Neuron (in vitro differentiated cells): Measurements from ENCODE around the gene PTPRN2.

Experiments
- H2AFZ ChIP-seq: one replicate; pipeline ENCODE4 v1.6.1; 2013; ENCODE audit warnings: low read depth, mild to moderate bottlenecking, inconsistent platforms, low read length, moderate library complexity
- H3K27me3 ChIP-seq: one replicate; pipeline ENCODE4 v1.6.1; 2013; ENCODE audit warnings: low read length; ENCODE audit not compliant: insufficient read depth
- H3K36me3 ChIP-seq: one replicate; pipeline ENCODE4 v1.6.1; 2013; ENCODE audit warnings: low read length; ENCODE audit not compliant: insufficient read depth
- H3K4me1 ChIP-seq: one replicate; pipeline ENCODE4 v1.6.1; 2013; ENCODE audit warnings: low read length; ENCODE audit not compliant: insufficient read depth
- H3K4me3 ChIP-seq: 2 replicates; pipeline ENCODE4 v1.5.1; 2013; ENCODE audit warnings: mild to moderate bottlenecking, low read length, moderate library complexity
- H3K9me3 ChIP-seq: one replicate; pipeline ENCODE4 v1.6.1; 2013; ENCODE audit warnings: low read length

Gene PTPRN2

DNA sequence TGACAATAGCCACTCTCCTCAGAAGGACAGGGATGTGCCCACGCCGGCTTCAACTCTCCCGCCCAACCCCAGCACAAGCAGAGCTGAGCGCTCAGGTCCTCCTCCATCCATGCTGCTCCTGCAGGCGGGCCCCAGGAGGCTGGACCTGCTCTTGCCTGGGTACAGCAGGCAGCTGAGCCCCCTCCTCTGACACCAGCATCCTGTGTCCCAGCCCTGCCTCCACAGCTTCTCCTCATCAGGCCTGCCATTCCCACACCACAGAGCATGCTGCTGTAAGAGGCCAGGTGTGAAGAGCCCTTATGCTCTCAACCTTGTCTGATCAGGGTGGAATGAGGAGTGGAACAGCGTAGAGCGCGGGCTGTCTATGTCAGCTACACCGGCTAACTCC is 302.2 kb downstream of the PTPRN2 start:
- H3K9me3 ChIP-seq: peaks cover 4% of the 10 kb centered on the region
- no peaks in the 10 kb centered on the region for H3K4me1 ChIP-seq
- H3K27me3 ChIP-seq: peaks cover 3% of the 10 kb centered on the region
- H2AFZ ChIP-seq: no peak overlapping the region
- H3K36me3 ChIP-seq: no peaks in the 10 kb centered on the region
- H3K4me3 ChIP-seq: no peak overlapping the region

- H3K4me3 ChIP-seq: no peak overlapping the region
- H3K27me3 ChIP-seq: peaks cover 3% of the 10 kb centered on the region
- no peak overlapping the region for H2AFZ ChIP-seq
- peaks cover 2% of the 10 kb centered on the region for H3K9me3 ChIP-seq
- H3K36me3 ChIP-seq: no peaks in the 10 kb centered on the region
- no peaks in the 10 kb centered on the region for H3K4me1 ChIP-seq
Observed at GRCh38 chr7:158284617-158285382, 302.8 kb downstream of the PTPRN2 start.

GRCh38 chr7:158284121-158284520 is 303.5 kb downstream of the PTPRN2 start:
- Histone ChIP-seq H2AFZ (no peak overlapping the region), H3K4me1 (no peaks in the 10 kb centered on the region), H3K9me3 (no peaks in the 10 kb centered on the region), H3K27me3 (peaks cover 3% of the 10 kb centered on the region), H3K36me3 (no peaks in the 10 kb centered on the region), H3K4me3 (no peak overlapping the region)

DNA sequence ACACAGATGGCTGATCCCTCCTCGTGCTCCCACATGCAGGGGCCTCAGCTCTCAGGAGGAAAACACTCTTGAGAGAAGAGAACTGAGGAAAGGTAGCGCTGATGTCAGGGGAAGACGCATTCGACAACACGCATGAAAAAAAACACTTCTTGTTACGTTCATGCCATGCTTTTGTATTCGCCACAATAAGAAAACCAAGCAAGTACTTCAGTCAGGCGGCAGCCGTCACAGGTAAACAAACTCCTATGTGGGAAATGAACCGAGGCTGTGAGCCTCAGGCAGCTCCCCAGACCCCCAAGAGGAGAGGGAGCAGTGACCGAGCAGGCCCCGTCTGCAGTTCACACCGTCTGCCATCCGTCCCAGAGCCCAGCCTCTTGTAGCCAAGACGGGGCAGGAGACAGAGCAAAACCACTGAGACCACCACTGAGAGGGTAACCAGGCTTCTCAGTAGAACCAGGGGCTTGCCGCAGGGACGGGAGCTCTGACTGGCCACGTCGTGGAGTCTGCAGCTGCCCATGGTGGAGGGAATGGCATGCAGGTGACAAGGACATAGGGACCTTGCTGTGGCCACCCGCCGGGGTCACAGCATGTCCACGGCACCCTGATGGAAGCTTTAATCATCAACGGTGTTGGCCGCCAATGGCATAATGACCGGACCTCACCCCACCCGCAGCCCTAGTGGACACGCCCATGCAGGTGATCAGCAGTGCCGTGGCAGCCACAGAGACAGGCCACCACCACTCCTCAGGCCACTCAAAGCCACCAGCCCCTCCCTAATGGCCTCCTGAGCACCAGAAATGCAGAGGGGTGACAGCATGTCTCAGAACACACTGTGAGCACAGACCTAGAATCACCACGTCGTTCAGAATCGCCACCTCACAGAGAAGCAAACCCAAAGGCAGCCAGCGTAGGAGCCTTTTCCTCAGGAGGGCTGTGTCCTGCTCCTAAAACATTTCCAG is 304.3 kb downstream of the PTPRN2 start:
- Histone ChIP-seq H3K9me3 (no peaks in the 10 kb centered on the region), H2AFZ (no peak overlapping the region), H3K36me3 (no peaks in the 10 kb centered on the region)

GRCh38 chr7:158282461-158283001 is 305.1 kb downstream of the PTPRN2 start:
- Histone ChIP-seq H3K4me3 (no peak overlapping the region), H3K4me1 (no peaks in the 10 kb centered on the region), H2AFZ (no peak overlapping the region), H3K9me3 (no peaks in the 10 kb centered on the region), H3K36me3 (no peaks in the 10 kb centered on the region), H3K27me3 (peaks cover 3% of the 10 kb centered on the region)

More for the DNA sequence above, 304.3 kb downstream of the PTPRN2 start:
- peaks cover 3% of the 10 kb centered on the region for H3K27me3 ChIP-seq
- H3K4me1 ChIP-seq: no peaks in the 10 kb centered on the region
- no peak overlapping the region for H3K4me3 ChIP-seq

DNA sequence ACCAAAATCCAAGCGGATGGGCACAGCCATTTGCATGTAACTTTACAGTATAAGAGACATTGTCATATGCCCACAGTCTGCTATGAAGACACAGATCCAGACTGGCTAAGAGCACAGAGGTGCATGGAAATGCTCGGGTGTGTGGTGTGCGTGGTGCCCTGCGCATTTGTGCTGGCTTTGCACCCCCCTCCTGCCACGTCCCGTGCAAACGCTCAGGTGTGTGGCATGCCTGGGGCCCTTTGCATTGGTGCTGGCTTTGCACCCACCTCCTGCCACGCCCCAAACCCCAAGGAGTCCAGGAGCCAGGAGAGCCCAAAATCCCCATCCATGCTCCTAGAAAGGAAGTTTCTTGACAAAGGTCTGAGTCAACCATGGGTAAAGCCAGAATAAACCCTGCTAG is 306.2 kb downstream of the PTPRN2 start:
- Histone ChIP-seq H3K4me1 (no peaks in the 10 kb centered on the region), H2AFZ (no peak overlapping the region), H3K36me3 (no peaks in the 10 kb centered on the region), H3K27me3 (peaks cover 3% of the 10 kb centered on the region), H3K9me3 (no peaks in the 10 kb centered on the region), H3K4me3 (no peak overlapping the region)

DNA sequence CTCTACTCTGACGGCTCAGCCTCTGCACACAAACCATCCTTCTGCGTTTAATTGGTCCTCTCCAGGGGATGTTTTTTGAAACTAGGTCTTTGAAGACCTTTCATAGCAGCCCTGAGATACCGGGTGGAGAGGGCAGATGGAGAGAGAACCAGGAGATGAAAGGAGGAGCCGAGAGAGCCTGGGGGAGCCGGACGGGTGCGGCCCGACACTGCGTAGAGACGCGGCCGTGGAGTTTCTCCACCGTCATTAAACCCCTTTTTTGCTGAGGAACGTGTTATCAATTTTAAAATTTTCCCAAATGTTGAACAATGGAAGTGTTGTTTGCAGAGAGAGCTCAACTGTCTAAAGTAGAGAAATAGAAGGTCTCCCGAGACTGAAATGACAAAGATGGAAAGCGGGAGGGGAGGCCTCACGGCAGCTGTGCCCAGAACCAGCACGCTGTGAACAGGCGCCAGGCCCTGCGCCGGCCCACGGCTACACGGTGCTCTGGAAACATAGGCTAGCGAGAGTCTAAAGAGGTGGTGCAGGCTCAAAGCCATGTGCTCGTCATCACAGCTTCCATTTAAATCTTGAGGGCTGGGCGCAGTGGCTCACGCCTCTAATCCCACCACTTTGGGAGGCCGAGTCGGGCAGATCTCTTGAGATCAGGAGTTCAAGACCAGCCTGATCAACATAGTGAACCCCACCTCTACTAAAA is 307.0 kb downstream of the PTPRN2 start:
- H3K4me1 ChIP-seq: no peaks in the 10 kb centered on the region
- H2AFZ ChIP-seq: no peak overlapping the region

DNA sequence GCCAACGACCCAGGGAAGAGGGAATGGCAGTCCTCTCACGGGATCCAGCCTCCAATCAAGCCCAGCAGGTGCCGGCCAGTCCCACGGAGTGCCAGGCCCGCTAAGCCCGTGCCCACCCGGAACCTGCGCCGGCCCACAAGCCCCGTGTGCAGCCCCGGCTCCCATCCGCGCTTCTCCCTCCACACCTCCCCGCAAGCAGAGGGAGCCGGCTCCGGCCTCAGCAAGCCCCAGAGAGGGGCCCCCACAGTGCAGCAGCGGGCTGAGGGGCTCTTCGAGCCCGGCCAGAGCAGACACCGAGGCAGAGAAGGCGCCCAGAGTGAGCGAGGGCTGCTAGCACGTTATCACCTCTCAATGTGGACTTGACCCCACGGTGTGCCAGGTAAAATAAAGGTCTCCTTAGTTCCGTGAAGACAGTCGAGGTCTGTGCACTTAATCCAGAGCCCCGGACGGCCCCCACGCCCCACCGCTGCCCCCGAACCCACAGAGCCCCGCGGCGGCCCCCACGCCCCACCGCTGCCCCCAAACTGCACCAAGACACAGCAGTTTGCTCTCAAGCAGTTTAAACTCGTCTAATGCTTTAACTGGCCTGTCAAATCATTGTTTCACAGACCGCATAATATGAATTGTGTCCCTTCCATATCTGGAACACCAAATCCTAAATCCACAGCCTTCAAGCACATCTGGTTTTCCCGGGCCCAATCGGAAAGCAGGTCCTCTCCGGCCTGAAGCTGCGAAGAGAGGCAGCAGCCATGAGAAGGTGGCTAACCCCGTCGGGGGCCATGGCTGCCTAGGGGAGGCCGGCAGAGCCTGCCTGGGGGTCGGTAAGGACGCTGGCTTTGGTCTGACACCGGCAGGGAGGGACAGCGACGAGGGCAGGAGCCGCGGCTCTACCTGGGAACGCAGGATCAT is 307.8 kb downstream of the PTPRN2 start:
- H2AFZ ChIP-seq: no peak overlapping the region
- no peaks in the 10 kb centered on the region for H3K4me1 ChIP-seq
- no peaks in the 10 kb centered on the region for H3K36me3 ChIP-seq
- no peaks in the 10 kb centered on the region for H3K9me3 ChIP-seq
- no peak overlapping the region for H3K4me3 ChIP-seq
- H3K27me3 ChIP-seq: peaks cover 3% of the 10 kb centered on the region

More for the DNA sequence above, 307.0 kb downstream of the PTPRN2 start:
- Histone ChIP-seq H3K9me3 (no peaks in the 10 kb centered on the region), H3K36me3 (no peaks in the 10 kb centered on the region), H3K27me3 (peaks cover 3% of the 10 kb centered on the region), H3K4me3 (no peak overlapping the region)

DNA sequence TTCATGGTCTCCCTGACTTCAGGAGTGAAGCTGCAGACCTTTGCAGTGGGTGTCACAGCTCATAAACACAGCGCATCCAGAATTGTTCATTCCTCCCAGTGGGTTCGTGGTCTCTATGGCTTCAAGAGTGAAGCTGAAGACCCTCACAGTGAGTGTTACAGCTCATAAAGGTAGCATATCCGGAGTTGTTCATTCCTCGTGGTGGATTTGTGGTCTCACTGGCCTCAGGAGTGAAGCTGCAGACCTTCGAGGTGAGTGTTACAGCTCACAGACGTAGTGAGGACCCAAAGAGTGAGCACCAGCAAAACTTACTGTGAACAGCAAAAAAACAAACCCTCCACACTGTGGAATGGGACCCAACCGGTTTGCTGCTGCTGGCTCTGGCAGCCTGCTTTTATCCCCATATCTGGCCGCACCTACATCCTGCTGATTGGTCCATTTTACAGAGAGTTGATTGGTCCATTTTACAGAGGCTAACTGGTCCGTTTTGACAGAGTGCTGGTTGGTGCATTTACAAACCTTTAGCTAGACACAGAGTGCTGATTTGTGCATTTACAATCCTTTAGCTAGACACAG is 308.8 kb downstream of the PTPRN2 start:
- Histone ChIP-seq H3K9me3 (no peaks in the 10 kb centered on the region), H3K4me3 (no peak overlapping the region), H2AFZ (no peak overlapping the region), H3K27me3 (peaks cover 3% of the 10 kb centered on the region), H3K4me1 (no peaks in the 10 kb centered on the region), H3K36me3 (no peaks in the 10 kb centered on the region)

- no peak overlapping the region for H2AFZ ChIP-seq
- H3K9me3 ChIP-seq: no peaks in the 10 kb centered on the region
- H3K4me3 ChIP-seq: no peak overlapping the region
- no peaks in the 10 kb centered on the region for H3K36me3 ChIP-seq
- H3K4me1 ChIP-seq: no peaks in the 10 kb centered on the region
- H3K27me3 ChIP-seq: peaks cover 2% of the 10 kb centered on the region
Observed at GRCh38 chr7:158277219-158278141, 310.1 kb downstream of the PTPRN2 start.
